Brain microvascular endothelial cell (primary cell): ENCODE data around the gene CEP131.

ENCODE experiments used
- DNase-seq: peaks from one replicate; pipeline ENCODE4 v3.0.0-alpha.2; 2020
- H3K27ac ChIP-seq: fragments of 250-450 bp; sonication (Bioruptor Pico); 2 replicates; pipeline ENCODE4 v1.5.1; 2020; ENCODE audit warnings: mild to moderate bottlenecking, moderate library complexity
- H3K27me3 ChIP-seq: fragments of 250-450 bp; sonication (Bioruptor Pico); replicated peaks from 2 replicates; pipeline ENCODE4 v1.5.1; 2020; ENCODE audit warnings: mild to moderate bottlenecking
- H3K36me3 ChIP-seq: fragments of 250-450 bp; sonication (Bioruptor Pico); replicated peaks from 2 replicates; pipeline ENCODE4 v1.5.1; 2020; ENCODE audit warnings: mild to moderate bottlenecking
- H3K4me3 ChIP-seq: 2 replicates; pipeline ENCODE4 v1.5.1; 2011; ENCODE audit warnings: low read depth, mild to moderate bottlenecking, control low read depth, low read length, moderate library complexity
- CTCF ChIP-seq: IDR thresholded peaks from 2 replicates; pipeline ENCODE4 v1.5.1; 2011; ENCODE audit warnings: low read depth, mild to moderate bottlenecking, moderate library complexity, low read length, control low read depth, inconsistent platforms; ENCODE audit errors: missing control alignments
- in situ Hi-C: cut with HindIII; loops from 2 replicates; pipeline ENCODE4 v1.10.0; 2017; ENCODE audit warnings: low sequenced_read_pairs, low pct_ligation_motif_present

The CEP131 gene

DNA sequence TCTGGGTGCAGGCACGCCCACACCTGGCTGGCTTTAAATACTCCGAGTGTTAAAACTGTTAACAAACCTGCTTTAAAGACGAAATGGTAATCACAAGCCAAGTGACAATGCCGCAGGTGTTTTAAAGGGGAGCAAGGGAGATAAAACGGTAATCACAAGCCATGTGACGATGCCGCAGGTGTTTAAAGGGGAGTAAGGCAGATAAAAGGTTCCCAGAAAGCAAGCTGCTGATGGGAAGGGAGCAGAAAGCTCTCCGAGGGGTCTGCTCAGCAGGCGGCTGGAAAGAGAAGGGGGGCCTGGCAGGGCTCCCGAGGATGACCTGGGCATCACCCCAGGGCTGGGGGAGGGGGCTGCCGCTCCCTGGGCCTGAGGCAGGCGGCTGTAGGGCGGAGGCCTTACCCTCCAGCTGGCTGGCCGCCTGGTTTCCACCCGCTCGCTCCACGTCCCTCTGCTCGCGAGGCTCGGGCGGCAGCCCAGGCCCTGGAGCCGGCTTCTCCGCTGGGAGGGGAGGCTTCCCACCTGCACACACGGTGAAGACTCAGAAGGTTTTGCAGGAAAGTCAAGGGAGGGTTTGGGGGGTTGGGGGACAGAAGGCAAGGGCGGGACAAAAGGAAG, 28.4 kb upstream of the CEP131 start:
- in situ Hi-C loops, result no loop called here
- Histone ChIP-seq H3K36me3 (peaks cover 8% of the 10 kb centered on the region), H3K27me3 (no peaks in the 10 kb centered on the region), H3K27ac (no peak overlapping the region), H3K4me3 (no peak overlapping the region)
- no peak for DNase-seq
- no peak for TF ChIP-seq CTCF

GRCh38 chr17:81250286-81251093, 27.7 kb upstream of the CEP131 start:
- no peak for TF ChIP-seq CTCF
- H3K4me3 ChIP-seq, result no peak overlapping the region
- H3K36me3 ChIP-seq, result peaks cover 8% of the 10 kb centered on the region
- no peak overlapping the region for H3K27ac ChIP-seq
- in situ Hi-C loops, result no loop called here
- no peak for DNase-seq
- no peaks in the 10 kb centered on the region for H3K27me3 ChIP-seq

DNA sequence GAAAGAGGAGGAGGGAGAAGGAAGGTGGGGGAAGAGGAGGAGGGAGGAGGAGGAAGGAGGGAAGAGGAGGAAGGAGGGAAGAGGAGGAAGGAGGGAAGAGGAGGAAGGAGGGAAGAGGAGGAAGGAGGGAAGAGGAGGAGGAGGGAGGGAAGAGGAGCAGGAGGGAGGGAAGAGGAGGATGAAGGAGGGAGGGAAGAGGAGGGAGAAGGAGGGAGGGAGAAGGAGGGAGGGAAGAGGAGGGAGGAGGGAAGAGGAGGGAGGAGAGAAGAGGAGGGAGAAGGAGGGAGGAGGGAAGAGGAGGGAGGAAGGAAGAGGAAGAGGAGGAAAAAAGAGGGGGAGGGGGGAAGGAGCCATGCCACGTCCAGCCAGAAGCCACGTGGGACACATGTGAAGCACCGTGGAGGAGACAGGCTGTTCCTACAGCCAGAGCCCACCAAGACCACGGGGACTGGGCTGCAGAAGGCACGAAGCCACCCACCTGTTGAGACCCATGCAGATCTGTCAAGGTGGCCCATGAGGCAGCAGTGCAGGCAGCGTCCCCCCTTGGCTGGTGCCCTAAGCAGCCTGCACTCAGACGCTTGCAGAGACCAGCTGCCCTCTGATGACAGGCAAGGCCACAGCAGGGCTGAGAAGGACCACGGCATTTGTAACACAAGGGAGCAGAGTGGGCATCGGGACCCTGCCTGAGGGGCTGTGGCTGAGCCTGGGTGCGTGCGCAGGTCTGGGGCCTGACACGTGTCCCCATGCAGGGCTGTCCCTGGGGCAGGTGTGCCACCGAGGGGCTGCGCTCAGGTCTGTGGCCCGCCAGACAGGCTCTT, 26.7 kb upstream of the CEP131 start:
- Histone ChIP-seq H3K27ac (no peak overlapping the region), H3K36me3 (peaks cover 8% of the 10 kb centered on the region), H3K27me3 (no peaks in the 10 kb centered on the region), H3K4me3 (no peak overlapping the region)
- no peak for TF ChIP-seq CTCF
- in situ Hi-C loops, result no loop called here
- DNase-seq, result no peak

DNA sequence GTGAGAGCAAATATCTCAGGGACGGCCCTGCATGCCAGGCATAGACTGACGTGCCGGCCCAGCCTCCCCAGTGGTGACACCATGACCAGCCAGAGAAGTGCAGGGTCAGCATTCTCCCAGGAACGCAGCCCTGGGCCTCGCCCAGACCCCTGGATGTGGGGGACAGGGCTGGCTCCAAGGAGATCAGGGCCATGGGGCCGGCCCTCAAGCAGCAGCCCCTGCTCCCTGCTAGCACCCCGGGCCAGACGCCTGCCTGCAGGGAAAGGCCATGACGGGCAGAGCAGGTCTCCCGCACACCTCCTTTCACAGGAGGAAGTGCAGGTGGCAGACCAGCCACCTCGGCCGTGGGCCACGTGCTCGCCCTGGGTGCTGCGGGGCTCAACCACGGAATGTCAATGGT, 25.9 kb upstream of the CEP131 start:
- Histone ChIP-seq H3K4me3 (no peak overlapping the region), H3K36me3 (peaks cover 8% of the 10 kb centered on the region), H3K27ac (no peak overlapping the region), H3K27me3 (no peaks in the 10 kb centered on the region)
- in situ Hi-C loops, result no loop called here
- no peak for TF ChIP-seq CTCF
- DNase-seq, result no peak

DNA sequence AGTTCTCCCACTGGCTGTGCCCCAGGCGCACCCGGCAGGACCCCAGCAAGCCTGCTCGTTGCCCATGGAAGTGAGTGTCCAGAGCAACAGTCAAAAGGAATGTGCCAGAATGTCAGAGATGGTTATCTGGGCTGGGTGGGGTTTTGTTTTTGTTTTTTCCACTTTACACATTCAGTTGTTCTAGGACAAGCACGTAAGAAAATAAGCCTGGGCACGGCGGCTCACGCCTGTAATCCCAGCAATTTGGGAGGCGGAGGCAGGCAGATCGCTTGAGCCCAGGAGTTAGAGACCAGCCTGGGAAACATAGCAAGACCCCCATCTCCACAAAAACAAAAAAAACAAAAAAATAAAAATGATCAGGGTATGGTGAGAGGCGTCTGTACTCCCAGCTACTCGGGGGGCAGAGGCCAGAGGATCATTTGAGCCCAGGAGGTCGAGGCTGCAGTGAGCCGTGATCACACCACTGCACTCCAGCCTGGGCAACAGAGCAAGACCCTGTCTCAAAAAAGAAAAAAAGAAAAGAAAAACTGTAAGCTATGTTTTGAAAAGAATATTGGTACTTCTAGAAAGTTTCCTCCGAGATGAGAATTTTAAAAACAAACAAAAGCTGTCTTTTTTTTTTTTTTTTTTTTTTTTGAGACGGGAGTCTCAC, 24.7 kb upstream of the CEP131 start:
- no peak for TF ChIP-seq CTCF
- in situ Hi-C loops, result no loop called here
- H3K27ac ChIP-seq, result no peak overlapping the region
- H3K4me3 ChIP-seq, result no peak overlapping the region
- H3K27me3 ChIP-seq, result no peaks in the 10 kb centered on the region
- peaks cover 8% of the 10 kb centered on the region for H3K36me3 ChIP-seq
- no peak for DNase-seq
